HepG2 (cell line): ENCODE data around the gene TBRG4. TPM values are rescaled to one million over a fixed set of nuclear protein-coding genes. Genes with fewer than 3 reads are reported as not detected.

Experiments
- AKAP8 ChIP-seq: sonication (generic); formaldehyde crosslinking; IDR thresholded peaks from 2 replicates; pipeline ENCODE4 v1.5.1; 2020; ENCODE audit warnings: mild to moderate bottlenecking, missing genetic modification reagents
- ESRRA ChIP-seq: sonication (generic); formaldehyde crosslinking; IDR thresholded peaks from 2 replicates; pipeline ENCODE4 v1.5.1; 2020; ENCODE audit warnings: mild to moderate bottlenecking, low read depth, missing genetic modification reagents
- MTA3 ChIP-seq: sonication (generic); formaldehyde crosslinking; IDR thresholded peaks from 2 replicates; pipeline ENCODE4 v1.4.0; 2020; ENCODE audit warnings: missing genetic modification reagents
- NFIB ChIP-seq: sonication (generic); formaldehyde crosslinking; IDR thresholded peaks from 2 replicates; pipeline ENCODE4 v1.9.0; 2021; ENCODE audit warnings: missing genetic modification reagents, mild to moderate bottlenecking, borderline replicate concordance
- NFYC ChIP-seq: IDR thresholded peaks from 2 replicates; pipeline ENCODE4 v1.6.1; 2016; ENCODE audit warnings: missing genetic modification reagents, missing compliant biosample characterization
- SIN3B ChIP-seq: fragments of 150-350 bp; IDR thresholded peaks from 2 replicates; pipeline ENCODE4 v1.6.1; 2014; ENCODE audit warnings: low read length
- SP1 ChIP-seq, 2 experiments: fragments of 450-650 bp in 1 of 2; sonication (generic) in 1 of 2; formaldehyde crosslinking in 1 of 2; IDR thresholded peaks; 2 replicates each; pipeline versions ENCODE4 v1.4.0 to v1.6.1; 2016 to 2020; ENCODE audit warnings: missing genetic modification reagents in 1 of 2
- STAT5B ChIP-seq: sonication (generic); formaldehyde crosslinking; IDR thresholded peaks from 2 replicates; pipeline ENCODE4 v1.4.0; 2020; ENCODE audit warnings: missing genetic modification reagents
- SYNCRIP ChIP-seq: fragments of 200-400 bp; formaldehyde crosslinking; IDR thresholded peaks from 2 replicates; pipeline ENCODE4 v1.6.1; 2018; ENCODE audit warnings: mild to moderate bottlenecking, low read depth, low read length; ENCODE audit not compliant: insufficient read depth
- TP53 ChIP-seq: sonication (generic); formaldehyde crosslinking; conservative IDR thresholded peaks from 2 replicates; pipeline ENCODE4 v1.4.0; 2020; ENCODE audit warnings: missing genetic modification reagents
- WIZ ChIP-seq: sonication (generic); formaldehyde crosslinking; IDR thresholded peaks from 2 replicates; pipeline ENCODE4 v1.5.1; 2020; ENCODE audit warnings: mild to moderate bottlenecking, missing genetic modification reagents
- ZBTB38 ChIP-seq: sonication (generic); formaldehyde crosslinking; IDR thresholded peaks from 2 replicates; pipeline ENCODE4 v1.5.1; 2020; ENCODE audit warnings: mild to moderate bottlenecking, missing genetic modification reagents
- ZNF10 ChIP-seq: sonication (generic); formaldehyde crosslinking; IDR thresholded peaks from 2 replicates; pipeline ENCODE4 v1.4.0; 2020; ENCODE audit warnings: mild to moderate bottlenecking, low read depth, missing genetic modification reagents, borderline replicate concordance
- ZNF333 ChIP-seq: sonication (generic); formaldehyde crosslinking; IDR thresholded peaks from 2 replicates; pipeline ENCODE4 v1.4.0; 2020; ENCODE audit warnings: mild to moderate bottlenecking, missing genetic modification reagents, borderline replicate concordance
- ZNF350 ChIP-seq: sonication (generic); formaldehyde crosslinking; IDR thresholded peaks from 2 replicates; pipeline ENCODE4 v1.4.0; 2020; ENCODE audit warnings: mild to moderate bottlenecking, low read depth, missing genetic modification reagents, borderline replicate concordance
- ZNF562 ChIP-seq: sonication (generic); formaldehyde crosslinking; IDR thresholded peaks from 2 replicates; pipeline ENCODE4 v1.8.0; 2022; ENCODE audit warnings: missing genetic modification reagents, borderline replicate concordance
- ZNF615 ChIP-seq: sonication (generic); formaldehyde crosslinking; IDR thresholded peaks from 2 replicates; pipeline ENCODE4 v1.5.0; 2020; ENCODE audit warnings: mild to moderate bottlenecking, missing genetic modification reagents, borderline replicate concordance
- polyA plus RNA-seq, 8 experiments: library from polyadenylated mRNA; depleted of rRNA in 3 of 8; stranded (reverse) in 7 of 8; unstranded in 1 of 8; fragments of >200 nt; fragmentation: Illumina TruSeq in 4 of 8; extraction: Trizol in 4 of 8; gene quantifications; 2 replicates each; pipeline versions ENCODE4 v1.2.1 to v1.2.3, GENCODE V29; 2011 to 2016; ENCODE audit warnings: low read depth in 4 of 8, missing spikeins in 1 of 8, mixed read lengths in 1 of 8; ENCODE audit not compliant: insufficient read depth in 1 of 8
- total RNA-seq, 5 experiments: library from RNA; depleted of rRNA; stranded (reverse); fragments of >200 nt; fragmentation: Illumina TruSeq; extraction: Trizol; gene quantifications; 2 replicates each; pipeline ENCODE4 v1.2.3, GENCODE V29; 2016; ENCODE audit warnings: low read depth in 1 of 5
- TF ChIP-seq, protein P1 (sequence below): sonication (generic); formaldehyde crosslinking; IDR thresholded peaks from 2 replicates; pipeline ENCODE4 v1.5.0; 2020; ENCODE audit warnings: missing genetic modification reagents, mild to moderate bottlenecking, borderline replicate concordance
- TF ChIP-seq, protein P2 (sequence below): sonication (generic); formaldehyde crosslinking; IDR thresholded peaks from 2 replicates; pipeline ENCODE4 v1.5.0; 2020; ENCODE audit warnings: mild to moderate bottlenecking, low read depth, missing genetic modification reagents, borderline replicate concordance
- TF ChIP-seq, protein P3 (sequence below): sonication (generic); formaldehyde crosslinking; IDR thresholded peaks from 2 replicates; pipeline ENCODE4 v1.4.0; 2020; ENCODE audit warnings: missing genetic modification reagents, borderline replicate concordance
- TF ChIP-seq, protein P4 (sequence below): IDR thresholded peaks from 2 replicates; pipeline ENCODE4 v1.6.1; 2016; ENCODE audit warnings: mild to moderate bottlenecking, missing biosample characterization, missing genetic modification reagents
- TF ChIP-seq, protein P5 (sequence below): sonication (generic); formaldehyde crosslinking; IDR thresholded peaks from 2 replicates; pipeline ENCODE4 v1.5.0; 2020; ENCODE audit warnings: missing genetic modification reagents, mild to moderate bottlenecking, borderline replicate concordance

The TBRG4 gene
- total and polyA plus RNA-seq, 2 of the 13 experiments (the other 11 are each of a cell fraction or from before 2014, with no cell fraction given), result 87.8 to 107 TPM

DNA sequence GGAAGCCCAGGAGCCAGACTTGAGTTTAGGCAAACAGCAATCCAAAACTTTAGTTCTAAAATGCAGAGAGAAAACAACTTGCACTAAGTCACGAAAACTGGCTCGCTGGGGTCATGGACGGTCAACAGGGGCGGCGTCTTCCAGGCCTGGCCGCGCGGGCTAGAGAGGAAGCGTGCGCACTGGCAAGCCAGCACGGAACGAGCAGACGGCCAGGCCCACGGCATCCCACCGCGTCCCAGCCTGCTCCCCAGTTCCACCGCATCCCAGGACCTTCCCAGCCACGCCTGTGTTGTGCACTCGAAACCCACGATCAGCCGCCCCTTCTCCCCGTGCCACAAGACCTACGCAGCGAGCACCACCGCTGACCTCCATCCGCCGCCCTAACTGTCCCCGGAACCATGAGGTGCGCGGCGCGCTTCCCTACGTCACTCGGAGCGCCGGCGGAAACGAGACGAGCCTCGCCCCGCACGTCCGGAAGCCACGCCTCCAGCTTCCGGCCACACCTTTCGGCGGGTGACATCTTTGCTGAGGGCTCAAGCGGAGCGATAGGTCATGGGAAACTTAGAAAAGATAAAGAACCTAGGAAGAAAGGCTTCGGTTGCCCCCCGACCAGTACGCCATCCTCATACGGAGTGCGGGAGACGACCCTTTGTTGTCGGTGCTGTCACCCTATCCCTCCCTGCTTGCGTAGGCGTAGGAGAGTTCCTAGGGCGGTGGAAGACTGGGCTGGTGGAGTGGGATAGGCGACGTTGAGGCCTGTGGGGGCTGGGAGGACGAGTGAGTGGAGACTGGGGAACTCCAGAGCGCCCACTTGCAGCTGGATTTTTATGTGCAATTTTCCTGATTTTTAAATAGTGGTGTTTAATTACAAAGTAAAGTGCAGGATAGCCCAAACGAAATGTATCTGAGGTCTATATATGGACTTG lies at the start of gene TBRG4 (continued):
- TF ChIP-seq, protein P1, sequence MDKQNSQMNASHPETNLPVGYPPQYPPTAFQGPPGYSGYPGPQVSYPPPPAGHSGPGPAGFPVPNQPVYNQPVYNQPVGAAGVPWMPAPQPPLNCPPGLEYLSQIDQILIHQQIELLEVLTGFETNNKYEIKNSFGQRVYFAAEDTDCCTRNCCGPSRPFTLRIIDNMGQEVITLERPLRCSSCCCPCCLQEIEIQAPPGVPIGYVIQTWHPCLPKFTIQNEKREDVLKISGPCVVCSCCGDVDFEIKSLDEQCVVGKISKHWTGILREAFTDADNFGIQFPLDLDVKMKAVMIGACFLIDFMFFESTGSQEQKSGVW, result no peak; the same call in 1 of the 2 replicates
- peak; percentile 88 for TF ChIP-seq SIN3B
- no peak for TF ChIP-seq NFIB (CRISPR knock-in tag)
- TF ChIP-seq ZNF562 (CRISPR knock-in tag), result no peak
- TF ChIP-seq NFYC (CRISPR knock-in tag), result 0 out of 2 replicates have a peak, but pooled peaks have one; percentile 40
- TF ChIP-seq ESRRA (CRISPR knock-in tag), result peak; percentile 96
- TF ChIP-seq, protein P2, sequence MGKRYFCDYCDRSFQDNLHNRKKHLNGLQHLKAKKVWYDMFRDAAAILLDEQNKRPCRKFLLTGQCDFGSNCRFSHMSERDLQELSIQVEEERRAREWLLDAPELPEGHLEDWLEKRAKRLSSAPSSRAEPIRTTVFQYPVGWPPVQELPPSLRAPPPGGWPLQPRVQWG (CRISPR knock-in tag), result no peak
- peak; percentile 97 for TF ChIP-seq ZNF333 (CRISPR knock-in tag)
- TF ChIP-seq, protein P3, sequence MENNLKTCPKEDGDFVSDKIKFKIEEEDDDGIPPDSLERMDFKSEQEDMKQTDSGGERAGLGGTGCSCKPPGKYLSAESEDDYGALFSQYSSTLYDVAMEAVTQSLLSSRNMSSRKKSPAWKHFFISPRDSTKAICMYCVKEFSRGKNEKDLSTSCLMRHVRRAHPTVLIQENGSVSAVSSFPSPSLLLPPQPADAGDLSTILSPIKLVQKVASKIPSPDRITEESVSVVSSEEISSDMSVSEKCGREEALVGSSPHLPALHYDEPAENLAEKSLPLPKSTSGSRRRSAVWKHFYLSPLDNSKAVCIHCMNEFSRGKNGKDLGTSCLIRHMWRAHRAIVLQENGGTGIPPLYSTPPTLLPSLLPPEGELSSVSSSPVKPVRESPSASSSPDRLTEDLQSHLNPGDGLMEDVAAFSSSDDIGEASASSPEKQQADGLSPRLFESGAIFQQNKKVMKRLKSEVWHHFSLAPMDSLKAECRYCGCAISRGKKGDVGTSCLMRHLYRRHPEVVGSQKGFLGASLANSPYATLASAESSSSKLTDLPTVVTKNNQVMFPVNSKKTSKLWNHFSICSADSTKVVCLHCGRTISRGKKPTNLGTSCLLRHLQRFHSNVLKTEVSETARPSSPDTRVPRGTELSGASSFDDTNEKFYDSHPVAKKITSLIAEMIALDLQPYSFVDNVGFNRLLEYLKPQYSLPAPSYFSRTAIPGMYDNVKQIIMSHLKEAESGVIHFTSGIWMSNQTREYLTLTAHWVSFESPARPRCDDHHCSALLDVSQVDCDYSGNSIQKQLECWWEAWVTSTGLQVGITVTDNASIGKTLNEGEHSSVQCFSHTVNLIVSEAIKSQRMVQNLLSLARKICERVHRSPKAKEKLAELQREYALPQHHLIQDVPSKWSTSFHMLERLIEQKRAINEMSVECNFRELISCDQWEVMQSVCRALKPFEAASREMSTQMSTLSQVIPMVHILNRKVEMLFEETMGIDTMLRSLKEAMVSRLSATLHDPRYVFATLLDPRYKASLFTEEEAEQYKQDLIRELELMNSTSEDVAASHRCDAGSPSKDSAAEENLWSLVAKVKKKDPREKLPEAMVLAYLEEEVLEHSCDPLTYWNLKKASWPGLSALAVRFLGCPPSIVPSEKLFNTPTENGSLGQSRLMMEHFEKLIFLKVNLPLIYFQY (CRISPR knock-in tag), result peak; percentile 58; the same call in 1 of the 2 replicates
- TF ChIP-seq SYNCRIP, result no peak
- peak; percentile 90 for TF ChIP-seq TP53
- no peak for TF ChIP-seq MTA3 (CRISPR knock-in tag)
- no peak for TF ChIP-seq SP1 (IDR thresholded peaks at IDR 0.05)
- TF ChIP-seq SP1 (CRISPR knock-in tag; IDR thresholded peaks at IDR 0.05), result peak; percentile 95
- TF ChIP-seq ZNF615 (CRISPR knock-in tag), result peak; percentile 96
- TF ChIP-seq, protein P4, sequence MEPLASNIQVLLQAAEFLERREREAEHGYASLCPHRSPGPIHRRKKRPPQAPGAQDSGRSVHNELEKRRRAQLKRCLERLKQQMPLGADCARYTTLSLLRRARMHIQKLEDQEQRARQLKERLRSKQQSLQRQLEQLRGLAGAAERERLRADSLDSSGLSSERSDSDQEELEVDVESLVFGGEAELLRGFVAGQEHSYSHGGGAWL (CRISPR knock-in tag), result peak; percentile 97
- TF ChIP-seq WIZ (CRISPR knock-in tag), result peak; percentile 37; the same call in 1 of the 2 replicates
- peak; percentile 96 for TF ChIP-seq ZNF350 (CRISPR knock-in tag)
- peak; percentile 94 for TF ChIP-seq ZBTB38 (CRISPR knock-in tag)
- peak; percentile 77 for TF ChIP-seq AKAP8 (CRISPR knock-in tag)
- TF ChIP-seq, protein P5, sequence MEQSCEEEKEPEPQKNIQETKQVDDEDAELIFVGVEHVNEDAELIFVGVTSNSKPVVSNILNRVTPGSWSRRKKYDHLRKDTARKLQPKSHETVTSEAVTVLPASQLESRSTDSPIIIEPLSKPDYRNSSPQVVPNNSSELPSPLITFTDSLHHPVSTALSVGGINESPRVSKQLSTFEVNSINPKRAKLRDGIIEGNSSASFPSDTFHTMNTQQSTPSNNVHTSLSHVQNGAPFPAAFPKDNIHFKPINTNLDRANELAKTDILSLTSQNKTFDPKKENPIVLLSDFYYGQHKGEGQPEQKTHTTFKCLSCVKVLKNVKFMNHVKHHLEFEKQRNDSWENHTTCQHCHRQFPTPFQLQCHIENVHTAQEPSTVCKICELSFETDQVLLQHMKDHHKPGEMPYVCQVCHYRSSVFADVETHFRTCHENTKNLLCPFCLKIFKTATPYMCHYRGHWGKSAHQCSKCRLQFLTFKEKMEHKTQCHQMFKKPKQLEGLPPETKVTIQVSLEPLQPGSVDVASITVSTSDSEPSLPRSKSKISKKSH (CRISPR knock-in tag), result peak; percentile 92
- TF ChIP-seq ZNF10 (CRISPR knock-in tag), result no peak
- TF ChIP-seq STAT5B (CRISPR knock-in tag), result no peak
